Lower leg skin (tissue), 3 donors: ENCODE measurements around the gene SPTLC1.
"Not testable (repeated sequence)": the region's sequence is repeated elsewhere in the genome, so short reads cannot be mapped to it uniquely, and the experiment has no call there.

Experiments
- POLR2A ChIP-seq, 2 donors: fragments of 450-650 bp; IDR thresholded peaks; one replicate each; pipeline ENCODE4 v1.6.1; 2016 to 2017; ENCODE audit warnings: antibody characterized with exemption in 2 of 2, mild to moderate bottlenecking in 1 of 2, moderate library complexity in 1 of 2
- TF ChIP-seq, protein P1 (sequence below), 3 donors: fragments of 450-650 bp; IDR thresholded peaks; one replicate each; pipeline ENCODE4 v1.5.1; 2016; ENCODE audit warnings: antibody characterized with exemption in 3 of 3, mild to moderate bottlenecking in 3 of 3, moderate library complexity in 2 of 3

DNA sequence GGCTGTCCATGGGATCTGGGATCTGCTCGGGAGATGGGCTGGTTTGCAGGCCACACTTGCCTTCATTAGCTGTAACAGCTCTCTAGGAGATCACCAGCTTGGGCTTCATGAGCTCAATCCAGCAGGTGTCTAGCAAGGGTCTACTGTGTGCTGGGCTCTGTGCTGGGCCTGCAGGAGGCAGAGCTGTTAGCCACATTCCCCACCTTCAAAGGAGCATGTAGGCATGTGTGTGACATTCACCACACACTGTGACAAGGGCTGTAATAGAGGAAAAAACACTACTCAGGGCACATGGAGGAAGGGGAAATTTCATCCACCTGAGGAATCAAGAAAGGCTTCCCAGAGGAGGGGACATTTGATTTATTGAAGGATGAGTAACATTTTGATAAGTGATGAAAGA, 17.7 kb upstream of the SPTLC1 start:
- TF ChIP-seq, protein P1, sequence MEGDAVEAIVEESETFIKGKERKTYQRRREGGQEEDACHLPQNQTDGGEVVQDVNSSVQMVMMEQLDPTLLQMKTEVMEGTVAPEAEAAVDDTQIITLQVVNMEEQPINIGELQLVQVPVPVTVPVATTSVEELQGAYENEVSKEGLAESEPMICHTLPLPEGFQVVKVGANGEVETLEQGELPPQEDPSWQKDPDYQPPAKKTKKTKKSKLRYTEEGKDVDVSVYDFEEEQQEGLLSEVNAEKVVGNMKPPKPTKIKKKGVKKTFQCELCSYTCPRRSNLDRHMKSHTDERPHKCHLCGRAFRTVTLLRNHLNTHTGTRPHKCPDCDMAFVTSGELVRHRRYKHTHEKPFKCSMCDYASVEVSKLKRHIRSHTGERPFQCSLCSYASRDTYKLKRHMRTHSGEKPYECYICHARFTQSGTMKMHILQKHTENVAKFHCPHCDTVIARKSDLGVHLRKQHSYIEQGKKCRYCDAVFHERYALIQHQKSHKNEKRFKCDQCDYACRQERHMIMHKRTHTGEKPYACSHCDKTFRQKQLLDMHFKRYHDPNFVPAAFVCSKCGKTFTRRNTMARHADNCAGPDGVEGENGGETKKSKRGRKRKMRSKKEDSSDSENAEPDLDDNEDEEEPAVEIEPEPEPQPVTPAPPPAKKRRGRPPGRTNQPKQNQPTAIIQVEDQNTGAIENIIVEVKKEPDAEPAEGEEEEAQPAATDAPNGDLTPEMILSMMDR (IDR thresholded peaks at IDR 0.05), result not testable (repeated sequence)
- not testable (repeated sequence) for TF ChIP-seq POLR2A (IDR thresholded peaks at IDR 0.05)
